Stromal cell of bone marrow (primary cell): ENCODE data around the gene PRELID3B.
"Not testable (repeated sequence)": the region's sequence is repeated elsewhere in the genome, so short reads cannot be mapped to it uniquely, and the experiment has no call there.

Experiments used
- DNase-seq: peaks from one replicate; pipeline ENCODE4 v3.0.0-alpha.2; 2012; ENCODE audit warnings: low read depth

PRELID3B gene

GRCh38 chr20:59048681-59049030 is 6.1 kb upstream of the PRELID3B start:
- DNase-seq, result no peak

GRCh38 chr20:59047938-59048680 is 5.5 kb upstream of the PRELID3B start:
- peak; percentile 38 for DNase-seq

GRCh38 chr20:59046862-59047261 is 4.3 kb upstream of the PRELID3B start:
- DNase-seq, result no peak

GRCh38 chr20:59044796-59045195 is 2.2 kb upstream of the PRELID3B start:
- DNase-seq, result no peak

- no peak for DNase-seq
Observed at GRCh38 chr20:59044295-59044694, 1.7 kb upstream of the PRELID3B start.

GRCh38 chr20:59043698-59044097 is 1.1 kb upstream of the PRELID3B start:
- no peak for DNase-seq

GRCh38 chr20:59042796-59043631 is 428 bp upstream of the PRELID3B start:
- DNase-seq, result peak; percentile 84

- not testable (repeated sequence) for DNase-seq
Observed at GRCh38 chr20:59041487-59041886, 1.1 kb downstream of the PRELID3B start.

GRCh38 chr20:59040667-59041066 is 1.9 kb downstream of the PRELID3B start:
- no peak for DNase-seq

GRCh38 chr20:59039233-59039632 is 3.4 kb downstream of the PRELID3B start:
- DNase-seq, result no peak

- DNase-seq, result no peak
Observed at GRCh38 chr20:59037386-59037785, 5.2 kb downstream of the PRELID3B start.

- no peak for DNase-seq
Observed at GRCh38 chr20:59035381-59035780, 7.2 kb downstream of the PRELID3B start.

- no peak for DNase-seq
Observed at GRCh38 chr20:59033616-59034165, 8.9 kb downstream of the PRELID3B start.

- no peak for DNase-seq
Observed at GRCh38 chr20:59033093-59033492, 9.5 kb downstream of the PRELID3B start.

GRCh38 chr20:59032713-59033059 is 9.9 kb downstream of the PRELID3B start:
- DNase-seq, result no peak

GRCh38 chr20:59032023-59032712 is 10.4 kb downstream of the PRELID3B start, which contains the start of gene ATP5F1E:
Gene ATP5F1E (minus strand): TSS chr20:59032335. CDS start chr20:59032251, 84 bp downstream.
- DNase-seq, result peak; percentile 91

GRCh38 chr20:59031564-59032022 is 11.0 kb downstream of the PRELID3B start:
- DNase-seq, result no peak

GRCh38 chr20:59030911-59031563 is 11.5 kb downstream of the PRELID3B start:
- DNase-seq, result no peak

GRCh38 chr20:59028812-59029211 is 13.8 kb downstream of the PRELID3B start:
- DNase-seq, result no peak

- peak; percentile 81 for DNase-seq
Observed at GRCh38 chr20:59027741-59028320, 14.8 kb downstream of the PRELID3B start.
